Stimulated activated CD8-positive, alpha-beta memory T cell treated with anti-CD3 and anti-CD28 coated beads, Interleukin-15, amount 100 ng/mL, for 4 hours (primary cell): ENCODE results near the gene PPFIA1.

Source experiments
- DNase-seq, 2 donors: peaks; one replicate each; pipeline ENCODE4 v3.0.0-alpha.2; 2020; ENCODE audit warnings: low read depth in 2 of 2

PPFIA1 gene

GRCh38 chr11:70414341-70415100, 144.0 kb downstream of the PPFIA1 start:
- DNase-seq = no peak

DNA sequence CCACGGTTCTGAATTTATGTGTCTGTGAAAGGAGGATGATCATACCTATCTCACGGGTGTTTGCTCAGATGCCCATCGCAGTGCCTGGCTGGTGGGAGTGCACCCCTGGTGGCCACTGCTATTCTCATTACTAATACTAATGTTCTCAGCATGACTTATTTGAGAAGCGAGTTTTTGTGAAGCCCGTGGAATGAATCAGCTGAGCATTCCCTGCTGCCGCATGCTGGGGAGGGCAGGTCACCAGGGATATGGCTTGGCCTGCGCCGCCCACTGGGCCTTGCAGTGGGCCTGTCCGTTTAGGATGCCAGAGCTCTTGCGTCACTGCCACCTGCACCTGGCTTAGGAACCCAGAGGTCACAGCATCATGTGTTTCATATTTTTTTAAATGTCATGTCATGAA, 144.7 kb downstream of the PPFIA1 start:
- no peak for DNase-seq

GRCh38 chr11:70415642-70416395, 145.3 kb downstream of the PPFIA1 start:
- no peak for DNase-seq

DNA sequence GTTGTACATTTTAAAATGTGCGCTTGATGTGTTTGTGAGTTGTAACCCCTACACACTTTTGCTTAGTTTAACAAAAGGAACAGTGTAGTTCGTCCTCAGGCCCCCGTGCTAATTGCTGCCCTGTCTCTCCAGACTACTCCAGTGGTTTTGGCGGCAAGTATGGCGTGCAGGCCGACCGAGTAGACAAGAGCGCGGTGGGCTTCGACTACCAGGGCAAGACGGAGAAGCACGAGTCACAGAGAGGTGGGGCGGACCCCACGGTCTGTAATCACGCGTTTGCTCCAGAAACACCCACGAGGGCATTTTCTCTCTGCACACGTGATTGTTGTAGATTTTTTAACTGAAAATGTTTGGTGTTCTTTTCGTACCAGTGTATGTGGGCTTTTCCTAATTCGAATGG, 146.4 kb downstream of the PPFIA1 start:
- DNase-seq = no peak

DNA sequence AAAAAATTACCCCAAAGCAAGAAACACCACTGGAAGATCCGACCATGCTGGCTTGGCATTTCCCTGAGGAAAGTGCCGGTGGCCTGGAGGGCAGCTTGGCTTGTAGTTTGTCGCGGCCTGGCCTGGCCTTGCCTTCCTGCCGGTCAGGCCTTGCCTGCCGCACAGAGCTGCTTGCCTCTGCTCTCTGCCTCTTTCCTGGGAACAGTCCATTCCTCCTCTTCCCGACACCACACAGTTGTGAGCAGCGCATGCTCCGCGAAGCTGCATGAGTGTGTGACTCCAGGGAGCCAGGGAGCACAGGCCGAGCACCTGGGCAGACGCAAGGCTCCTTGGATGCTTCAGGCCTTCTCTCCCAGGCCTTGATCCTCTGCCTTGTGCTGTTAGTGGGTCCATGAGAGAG, 147.6 kb downstream of the PPFIA1 start:
- no peak for DNase-seq

GRCh38 chr11:70419307-70420007, 149.0 kb downstream of the PPFIA1 start:
- DNase-seq = no peak

- no peak for DNase-seq
These were observed 149.5 kb downstream of the PPFIA1 start for GRCh38 chr11:70420008-70420464.

DNA sequence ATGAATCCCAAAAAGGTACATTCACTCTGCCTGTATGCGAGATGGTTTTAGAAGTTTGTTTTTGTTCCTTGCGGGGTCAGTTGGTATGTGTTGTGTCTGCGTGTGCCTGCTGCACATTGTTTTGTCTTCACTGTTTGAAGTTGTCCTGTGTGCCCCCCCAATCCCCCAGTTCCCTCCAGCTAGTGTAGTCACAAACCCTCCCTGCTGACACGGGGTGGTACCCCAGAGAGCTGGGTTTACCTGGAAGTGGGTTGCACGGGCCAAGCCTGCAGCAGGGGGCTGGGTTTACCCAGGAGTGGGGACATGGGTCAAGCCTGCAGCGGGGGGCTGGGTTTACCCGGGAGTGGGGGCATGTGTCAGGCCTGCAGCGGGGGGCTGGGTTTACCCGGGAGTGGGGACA, 150.0 kb downstream of the PPFIA1 start:
- DNase-seq = no peak

- no peak for DNase-seq
These were observed 150.6 kb downstream of the PPFIA1 start for GRCh38 chr11:70421123-70421522.

- DNase-seq = no peak
These were observed 152.4 kb downstream of the PPFIA1 start for GRCh38 chr11:70422692-70423522.

GRCh38 chr11:70423523-70424505, 153.3 kb downstream of the PPFIA1 start:
- DNase-seq = peak; percentile 28 to 36

DNA sequence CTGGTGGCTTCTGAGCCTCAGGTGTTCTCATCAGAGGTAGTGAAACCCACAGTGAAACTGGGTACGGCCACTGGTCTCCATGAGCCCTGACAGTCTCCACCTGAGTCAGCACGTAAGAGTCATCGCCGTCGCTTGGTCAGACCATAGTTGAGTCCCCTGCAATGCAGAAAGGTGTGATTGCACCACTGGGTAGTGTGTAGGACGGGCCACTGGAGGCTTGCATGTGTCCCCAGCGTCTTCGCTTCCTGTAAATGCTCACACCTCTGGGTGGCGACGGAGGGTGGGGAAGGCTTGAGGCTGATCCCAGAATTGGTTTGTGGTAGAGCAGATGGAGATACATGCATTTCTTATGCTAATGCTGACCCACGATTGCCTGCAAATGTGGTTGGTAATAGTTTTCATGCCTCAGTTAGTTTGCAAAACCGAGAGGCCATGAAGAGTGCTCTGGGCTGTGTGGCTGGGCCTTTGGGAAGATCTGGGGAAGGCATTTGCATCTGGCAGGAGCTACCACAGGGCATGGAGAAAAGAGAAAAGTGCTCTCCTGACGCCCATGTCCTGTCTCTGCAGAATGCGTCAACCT, 154.4 kb downstream of the PPFIA1 start:
- DNase-seq = no peak

DNA sequence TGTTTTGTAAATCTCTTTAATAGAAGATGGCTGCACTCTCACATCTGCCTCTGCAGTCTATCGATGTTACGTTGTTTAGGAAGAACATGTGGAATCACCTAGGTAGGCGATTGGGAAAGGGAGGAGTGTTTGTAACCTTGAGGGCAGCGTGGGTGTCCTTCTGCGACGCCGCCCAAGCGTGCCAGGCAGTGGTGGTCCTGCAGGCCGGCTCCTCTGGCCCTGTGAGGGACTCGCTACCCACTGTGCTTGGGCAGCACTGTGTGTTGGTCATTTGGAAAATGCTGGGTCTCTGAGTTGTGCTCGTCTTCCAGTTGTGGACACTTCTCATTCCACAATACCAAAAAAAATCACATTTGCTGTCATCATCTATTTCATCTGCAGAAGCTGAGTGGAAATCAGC, 156.9 kb downstream of the PPFIA1 start:
- no peak for DNase-seq

DNA sequence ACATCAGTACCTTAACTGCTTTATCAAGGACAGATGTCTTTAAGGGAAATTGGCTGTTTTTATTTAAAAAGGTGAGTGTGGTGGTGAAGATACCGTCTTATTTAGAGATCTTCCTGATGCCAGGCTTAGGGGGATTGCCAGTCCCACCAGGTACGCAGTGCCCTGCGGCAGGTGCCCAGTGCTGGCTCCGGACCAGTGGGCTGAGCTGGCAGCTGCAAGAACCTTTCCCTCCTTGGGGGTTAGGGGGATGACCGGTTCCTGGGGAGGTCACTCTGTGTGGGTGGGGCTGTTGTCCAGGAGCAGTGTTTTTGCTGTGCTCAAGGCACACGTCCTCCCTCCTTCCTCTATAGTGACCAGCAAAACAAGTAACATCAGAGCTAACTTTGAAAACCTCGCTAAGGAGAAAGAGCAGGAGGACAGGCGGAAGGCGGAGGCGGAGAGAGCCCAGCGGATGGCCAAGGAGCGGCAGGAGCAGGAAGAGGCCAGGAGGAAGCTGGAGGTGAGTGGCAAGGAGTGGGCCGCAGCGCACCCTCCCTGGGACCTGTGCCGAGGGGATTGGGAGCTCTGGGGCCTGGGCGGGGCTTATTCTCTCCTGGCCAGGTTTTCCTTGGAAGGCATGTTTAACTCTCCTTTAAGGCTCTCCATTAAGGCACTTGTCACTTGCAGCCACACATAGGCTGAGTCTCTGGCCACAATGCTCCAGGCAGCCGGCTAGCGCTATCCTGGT, 158.4 kb downstream of the PPFIA1 start:
- DNase-seq = no peak

DNA sequence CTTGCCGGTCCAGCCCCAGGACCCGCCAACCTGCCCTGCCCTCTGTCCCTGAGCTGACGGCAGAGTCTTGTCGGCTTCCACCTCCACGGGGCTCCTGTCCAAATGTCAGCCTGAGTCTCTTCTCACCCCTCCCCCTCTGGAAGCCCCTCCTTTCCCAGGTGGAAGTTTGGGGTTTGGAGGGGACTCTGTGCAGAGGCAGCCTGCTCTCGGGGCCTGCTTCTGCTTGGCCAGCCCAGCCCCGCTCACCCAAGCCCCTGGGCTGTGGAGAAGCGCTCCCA, 158.9 kb downstream of the PPFIA1 start:
- no peak for DNase-seq

DNA sequence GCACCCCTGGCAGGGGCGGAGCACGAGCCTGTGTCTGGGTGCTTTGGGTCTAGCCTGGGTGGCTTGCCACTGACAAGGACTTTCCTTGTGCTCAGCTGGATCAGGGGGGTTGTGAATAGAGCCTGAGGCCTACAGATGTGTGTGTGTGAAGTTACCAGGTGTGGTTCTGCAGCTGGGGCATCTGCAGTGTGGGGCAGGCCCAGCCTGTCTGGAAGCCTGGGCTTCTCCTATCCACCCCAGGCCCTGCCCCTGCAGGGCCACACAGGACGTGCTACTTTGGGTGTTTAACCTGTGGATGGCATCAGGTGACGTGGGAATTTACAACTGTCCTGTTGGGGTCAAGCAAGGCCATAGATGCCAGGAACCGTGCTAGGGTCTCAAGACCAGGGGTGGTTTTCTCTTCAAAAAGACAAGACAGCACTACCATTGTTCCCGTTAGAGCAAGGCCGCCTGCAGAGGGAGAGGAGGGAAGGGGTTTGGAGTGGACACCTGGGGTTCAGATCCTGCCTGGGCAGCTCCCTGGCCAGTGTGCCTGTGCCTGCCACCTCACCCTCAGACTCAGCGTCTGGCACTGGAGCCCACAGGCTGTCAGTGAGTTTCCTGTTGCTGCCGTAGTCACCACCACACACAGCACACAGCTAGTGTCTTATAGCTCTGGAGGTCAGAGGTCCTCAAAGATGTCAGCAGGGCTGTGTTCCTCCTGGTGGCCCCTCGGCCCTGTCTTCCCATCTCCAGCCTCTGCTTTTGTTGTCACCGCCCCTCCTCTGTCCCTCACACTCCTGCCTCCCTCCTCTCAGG, 159.4 kb downstream of the PPFIA1 start:
- DNase-seq = no peak

- DNase-seq = no peak
These were observed 160.4 kb downstream of the PPFIA1 start for GRCh38 chr11:70430671-70431574.

GRCh38 chr11:70431611-70432010, 161.1 kb downstream of the PPFIA1 start:
- DNase-seq = no peak
